Measurements from ENCODE around the gene DIS3L.
"Not testable (repeated sequence)": the region's sequence is repeated elsewhere in the genome, so short reads cannot be mapped to it uniquely, and the experiment has no call there.

Gene DIS3L

DNA sequence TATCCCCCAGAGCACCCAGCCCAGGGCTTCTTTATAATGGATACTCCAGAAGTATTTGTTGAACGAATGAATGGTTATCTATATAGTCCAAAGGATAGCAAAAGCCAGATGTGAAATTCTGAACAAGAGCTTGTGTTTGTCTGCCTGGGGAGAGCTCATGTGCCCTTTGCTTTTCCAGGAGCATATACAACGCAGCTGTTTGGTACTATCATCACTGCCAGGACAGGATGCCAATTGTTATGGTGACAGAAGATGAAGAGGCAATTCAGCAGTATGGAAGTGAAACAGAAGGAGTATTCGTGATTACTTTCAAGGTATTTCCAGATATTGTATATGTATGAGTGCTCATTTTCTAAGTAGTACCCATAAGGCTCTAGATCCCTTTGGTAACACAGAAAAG lies 15.2 kb downstream of the DIS3L start:
- H3K27me3 ChIP-seq (ENCODE audit: control insufficient read depth in 1 of 2, insufficient read depth in 2 of 2, low read length in 2 of 2) = no peaks in the 10 kb centered on the region
- no peaks in the 10 kb centered on the region for H3K9me3 ChIP-seq (ENCODE audit: control insufficient read depth in 1 of 2, low read length in 2 of 2)
- H3K9ac ChIP-seq (ENCODE audit: low read depth in 1 of 2, low read length in 2 of 2) = no peak overlapping the region
- no peaks in the 10 kb centered on the region for H3K4me1 ChIP-seq (ENCODE audit: control insufficient read depth in 1 of 2, insufficient read depth in 2 of 2, low read length in 2 of 2)
- no peak overlapping the region for H3K4me3 ChIP-seq (ENCODE audit: low read depth in 1 of 2, low read length in 2 of 2)
- no peak overlapping the region for H3K27ac ChIP-seq (ENCODE audit: low read depth, low read length)
- H3K36me3 ChIP-seq (ENCODE audit: control insufficient read depth in 1 of 2, insufficient read depth in 2 of 2, low read length in 2 of 2) = peaks cover 16 to 53% of the 10 kb centered on the region in 2 donors

DNA sequence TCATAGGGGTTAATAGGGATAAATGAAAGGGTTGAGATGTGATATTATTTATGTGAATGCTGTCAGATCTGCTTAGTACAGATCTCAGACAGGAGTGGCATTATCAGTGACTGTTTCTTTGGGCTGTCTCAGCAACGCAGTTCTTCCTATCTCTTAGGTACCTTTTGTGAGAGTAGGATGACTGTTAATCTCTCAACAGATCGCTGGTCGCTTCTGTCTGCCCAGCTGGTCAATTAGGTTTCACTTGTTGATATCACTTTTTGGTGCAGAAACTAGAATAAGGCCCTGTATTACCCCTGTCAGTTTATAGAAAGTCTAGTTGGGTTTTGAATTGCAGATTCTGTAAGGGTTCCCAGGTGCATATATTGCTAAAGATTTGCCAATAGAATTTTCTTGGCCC lies 16.5 kb downstream of the DIS3L start:
- no peak overlapping the region for H3K9ac ChIP-seq (ENCODE audit: low read depth in 1 of 2, low read length in 2 of 2)
- H3K36me3 ChIP-seq (ENCODE audit: control insufficient read depth in 1 of 2, insufficient read depth in 2 of 2, low read length in 2 of 2) = peaks cover 25 to 62% of the 10 kb centered on the region in 2 donors
- H3K4me1 ChIP-seq (ENCODE audit: control insufficient read depth in 1 of 2, insufficient read depth in 2 of 2, low read length in 2 of 2) = no peaks in the 10 kb centered on the region
- H3K9me3 ChIP-seq (ENCODE audit: control insufficient read depth in 1 of 2, low read length in 2 of 2) = no peaks in the 10 kb centered on the region
- H3K4me3 ChIP-seq (ENCODE audit: low read depth in 1 of 2, low read length in 2 of 2) = no peak overlapping the region
- no peaks in the 10 kb centered on the region for H3K27me3 ChIP-seq (ENCODE audit: control insufficient read depth in 1 of 2, insufficient read depth in 2 of 2, low read length in 2 of 2)
- H3K27ac ChIP-seq (ENCODE audit: low read depth, low read length) = no peak overlapping the region

DNA sequence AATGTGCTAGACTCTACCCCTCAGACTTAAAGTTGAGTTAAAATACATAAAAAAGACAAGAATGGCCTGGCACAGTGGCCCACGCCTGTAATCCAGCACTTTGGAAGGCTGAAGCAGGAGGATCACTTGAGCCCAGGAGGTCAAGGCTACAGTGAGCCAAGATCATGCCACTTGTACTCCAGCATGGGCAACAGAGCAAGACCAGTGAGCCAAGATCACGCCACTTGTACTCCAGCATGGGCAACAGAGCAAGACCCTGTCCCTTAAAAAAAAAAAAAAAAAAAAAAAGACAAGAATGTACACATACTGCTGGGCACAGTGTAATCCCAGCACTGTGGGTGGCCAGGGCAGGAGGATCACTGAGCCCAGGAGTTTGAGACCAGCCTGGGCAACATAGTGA lies 17.4 kb downstream of the DIS3L start:
- Histone ChIP-seq H3K9me3 (ENCODE audit: control insufficient read depth in 1 of 2, low read length in 2 of 2) (no peaks in the 10 kb centered on the region), H3K36me3 (ENCODE audit: control insufficient read depth in 1 of 2, insufficient read depth in 2 of 2, low read length in 2 of 2) (peaks cover 27 to 70% of the 10 kb centered on the region in 2 donors), H3K27me3 (ENCODE audit: control insufficient read depth in 1 of 2, insufficient read depth in 2 of 2, low read length in 2 of 2) (no peaks in the 10 kb centered on the region), H3K4me3 (ENCODE audit: low read depth in 1 of 2, low read length in 2 of 2) (no peak overlapping the region), H3K9ac (ENCODE audit: low read depth in 1 of 2, low read length in 2 of 2) (no peak overlapping the region), H3K4me1 (ENCODE audit: control insufficient read depth in 1 of 2, insufficient read depth in 2 of 2, low read length in 2 of 2) (no peaks in the 10 kb centered on the region), H3K27ac (ENCODE audit: low read depth, low read length) (no peak overlapping the region)

DNA sequence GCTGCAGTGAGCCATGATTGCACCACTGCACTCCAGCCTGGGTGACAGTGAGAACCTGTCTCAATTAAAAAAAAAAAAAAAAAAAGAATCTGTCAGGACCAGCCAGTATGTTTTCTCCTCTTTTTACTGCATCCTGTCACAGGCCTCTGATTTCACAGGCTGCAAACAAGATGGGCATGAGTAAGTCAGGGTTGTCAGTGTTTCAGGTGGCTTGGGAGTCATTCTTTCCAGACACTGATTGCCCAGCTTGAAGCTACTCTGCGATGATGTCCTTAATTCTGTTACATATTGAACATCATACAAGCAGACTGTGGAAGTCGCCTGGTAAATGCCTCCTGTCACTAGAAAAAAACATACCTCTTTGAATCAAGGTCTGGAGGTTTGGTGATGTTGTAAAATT lies 18.8 kb downstream of the DIS3L start:
- no peaks in the 10 kb centered on the region for H3K9me3 ChIP-seq (ENCODE audit: control insufficient read depth in 1 of 2, low read length in 2 of 2)
- no peaks in the 10 kb centered on the region for H3K4me1 ChIP-seq (ENCODE audit: control insufficient read depth in 1 of 2, insufficient read depth in 2 of 2, low read length in 2 of 2)
- no peak overlapping the region for H3K9ac ChIP-seq (ENCODE audit: low read depth in 1 of 2, low read length in 2 of 2)
- peaks cover 24 to 77% of the 10 kb centered on the region in 2 donors for H3K36me3 ChIP-seq (ENCODE audit: control insufficient read depth in 1 of 2, insufficient read depth in 2 of 2, low read length in 2 of 2)
- no peaks in the 10 kb centered on the region for H3K27me3 ChIP-seq (ENCODE audit: control insufficient read depth in 1 of 2, insufficient read depth in 2 of 2, low read length in 2 of 2)
- no peak overlapping the region for H3K4me3 ChIP-seq (ENCODE audit: low read depth in 1 of 2, low read length in 2 of 2)
- no peak overlapping the region for H3K27ac ChIP-seq (ENCODE audit: low read depth, low read length)

DNA sequence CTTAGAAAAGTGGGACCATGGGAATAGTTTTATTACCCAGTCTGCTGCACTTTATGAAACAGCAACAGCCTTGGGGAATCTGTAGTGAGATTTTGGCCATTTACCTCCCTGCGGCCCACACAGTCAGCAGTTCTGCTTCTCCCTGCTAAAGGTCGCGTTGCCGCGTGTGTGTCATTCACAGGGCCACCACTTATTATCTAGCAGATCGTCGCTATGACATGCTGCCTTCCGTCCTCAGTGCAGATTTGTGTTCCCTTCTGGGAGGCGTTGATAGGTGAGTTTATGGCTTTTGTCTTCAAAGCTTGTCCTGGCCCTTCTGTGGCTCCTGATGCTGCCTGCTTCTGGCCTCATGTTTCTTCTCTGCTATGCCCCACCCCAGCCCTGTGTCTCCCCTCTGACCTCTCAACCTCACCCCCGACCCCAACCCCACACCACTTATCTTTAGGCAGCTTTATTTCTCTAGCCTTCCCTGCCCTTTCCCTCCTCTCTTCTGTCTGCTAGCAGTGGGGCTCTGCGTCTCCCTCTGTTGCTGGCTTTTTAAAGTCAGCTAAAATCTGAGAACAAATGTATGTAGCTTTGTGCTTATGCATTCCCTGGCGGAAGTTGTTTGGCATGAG lies 30.1 kb downstream of the DIS3L start:
- Histone ChIP-seq H3K4me3 (ENCODE audit: low read depth in 1 of 2, low read length in 2 of 2) (no peak overlapping the region), H3K27ac (ENCODE audit: low read depth, low read length) (no peak overlapping the region), H3K9ac (ENCODE audit: low read depth in 1 of 2, low read length in 2 of 2) (no peak overlapping the region), H3K4me1 (ENCODE audit: control insufficient read depth in 1 of 2, insufficient read depth in 2 of 2, low read length in 2 of 2) (no peaks in the 10 kb centered on the region), H3K9me3 (ENCODE audit: control insufficient read depth in 1 of 2, low read length in 2 of 2) (no peaks in the 10 kb centered on the region), H3K36me3 (ENCODE audit: control insufficient read depth in 1 of 2, insufficient read depth in 2 of 2, low read length in 2 of 2) (peaks cover 35 to 77% of the 10 kb centered on the region in 2 donors), H3K27me3 (ENCODE audit: control insufficient read depth in 1 of 2, insufficient read depth in 2 of 2, low read length in 2 of 2) (no peaks in the 10 kb centered on the region)

GRCh38 chr15:66326051-66326450 lies 32.7 kb downstream of the DIS3L start:
- no peak overlapping the region for H3K9ac ChIP-seq (ENCODE audit: low read depth in 1 of 2, low read length in 2 of 2)
- H3K27me3 ChIP-seq (ENCODE audit: control insufficient read depth in 1 of 2, insufficient read depth in 2 of 2, low read length in 2 of 2) = no peaks in the 10 kb centered on the region
- no peaks in the 10 kb centered on the region for H3K9me3 ChIP-seq (ENCODE audit: control insufficient read depth in 1 of 2, low read length in 2 of 2)
- peaks cover 46 to 77% of the 10 kb centered on the region in 2 donors for H3K36me3 ChIP-seq (ENCODE audit: control insufficient read depth in 1 of 2, insufficient read depth in 2 of 2, low read length in 2 of 2)
- no peak overlapping the region for H3K27ac ChIP-seq (ENCODE audit: low read depth, low read length)
- no peaks in the 10 kb centered on the region for H3K4me1 ChIP-seq (ENCODE audit: control insufficient read depth in 1 of 2, insufficient read depth in 2 of 2, low read length in 2 of 2)
- no peak overlapping the region for H3K4me3 ChIP-seq (ENCODE audit: low read depth in 1 of 2, low read length in 2 of 2)

DNA sequence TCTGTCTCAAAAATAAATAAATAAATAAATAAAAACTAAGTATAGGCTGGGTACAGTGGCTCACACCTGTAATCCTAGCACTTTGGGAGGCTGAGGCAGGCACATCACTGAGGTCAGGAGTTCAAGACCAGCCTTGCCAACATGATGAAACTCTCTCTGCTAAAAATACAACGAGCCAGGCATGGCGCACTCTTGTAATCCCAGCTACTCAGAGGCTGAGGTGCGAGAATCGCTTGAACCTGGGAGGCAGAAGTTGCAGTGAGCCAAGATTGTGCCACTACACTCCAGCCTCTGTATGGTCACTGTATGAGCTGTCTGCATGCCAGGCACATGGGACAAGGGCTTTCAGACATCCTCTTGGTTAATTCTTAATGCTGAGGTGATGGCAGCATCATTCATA lies 34.4 kb downstream of the DIS3L start:
- H3K4me1 ChIP-seq (ENCODE audit: control insufficient read depth in 1 of 2, insufficient read depth in 2 of 2, low read length in 2 of 2) = no peaks in the 10 kb centered on the region
- peaks cover 39 to 76% of the 10 kb centered on the region in 2 donors for H3K36me3 ChIP-seq (ENCODE audit: control insufficient read depth in 1 of 2, insufficient read depth in 2 of 2, low read length in 2 of 2)
- no peak overlapping the region for H3K9ac ChIP-seq (ENCODE audit: low read depth in 1 of 2, low read length in 2 of 2)
- no peaks in the 10 kb centered on the region for H3K9me3 ChIP-seq (ENCODE audit: control insufficient read depth in 1 of 2, low read length in 2 of 2)
- no peaks in the 10 kb centered on the region for H3K27me3 ChIP-seq (ENCODE audit: control insufficient read depth in 1 of 2, insufficient read depth in 2 of 2, low read length in 2 of 2)
- H3K27ac ChIP-seq (ENCODE audit: low read depth, low read length) = no peak overlapping the region
- no peak overlapping the region for H3K4me3 ChIP-seq (ENCODE audit: low read depth in 1 of 2, low read length in 2 of 2)

DNA sequence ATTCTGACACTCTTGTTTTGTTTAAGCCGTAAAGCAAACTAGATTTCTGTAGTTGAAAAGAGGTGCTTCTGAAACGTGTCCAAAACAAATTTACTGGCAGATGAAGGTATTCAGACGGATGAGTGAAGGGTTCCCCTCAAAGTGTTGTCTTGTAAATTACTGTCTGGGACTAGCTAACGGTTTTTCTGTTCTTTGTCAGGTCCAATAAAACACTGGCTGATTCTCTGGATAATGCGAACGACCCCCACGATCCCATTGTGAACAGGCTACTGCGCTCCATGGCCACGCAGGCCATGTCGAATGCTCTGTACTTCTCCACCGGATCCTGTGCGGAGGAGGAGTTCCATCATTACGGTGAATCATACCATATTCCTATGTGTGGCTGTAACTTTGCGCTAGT lies 35.4 kb downstream of the DIS3L start:
- Histone ChIP-seq H3K27ac (ENCODE audit: low read depth, low read length) (no peak overlapping the region), H3K4me1 (ENCODE audit: control insufficient read depth in 1 of 2, insufficient read depth in 2 of 2, low read length in 2 of 2) (no peaks in the 10 kb centered on the region), H3K9me3 (ENCODE audit: control insufficient read depth in 1 of 2, low read length in 2 of 2) (no peaks in the 10 kb centered on the region), H3K9ac (ENCODE audit: low read depth in 1 of 2, low read length in 2 of 2) (no peak overlapping the region), H3K36me3 (ENCODE audit: control insufficient read depth in 1 of 2, insufficient read depth in 2 of 2, low read length in 2 of 2) (peaks cover 38 to 73% of the 10 kb centered on the region in 2 donors), H3K4me3 (ENCODE audit: low read depth in 1 of 2, low read length in 2 of 2) (no peak overlapping the region), H3K27me3 (ENCODE audit: control insufficient read depth in 1 of 2, insufficient read depth in 2 of 2, low read length in 2 of 2) (no peaks in the 10 kb centered on the region)

- H3K4me3 ChIP-seq (ENCODE audit: low read depth in 1 of 2, low read length in 2 of 2); H3K27me3 ChIP-seq (ENCODE audit: control insufficient read depth in 1 of 2, insufficient read depth in 2 of 2, low read length in 2 of 2); H3K9ac ChIP-seq (ENCODE audit: low read depth in 1 of 2, low read length in 2 of 2); H3K27ac ChIP-seq (ENCODE audit: low read depth, low read length); H3K36me3 ChIP-seq (ENCODE audit: control insufficient read depth in 1 of 2, insufficient read depth in 2 of 2, low read length in 2 of 2); H3K9me3 ChIP-seq (ENCODE audit: control insufficient read depth in 1 of 2, low read length in 2 of 2); H3K4me1 ChIP-seq (ENCODE audit: control insufficient read depth in 1 of 2, insufficient read depth in 2 of 2, low read length in 2 of 2): not testable (repeated sequence)
Observed at GRCh38 chr15:66348530-66348929, 55.2 kb downstream of the DIS3L start.

DNA sequence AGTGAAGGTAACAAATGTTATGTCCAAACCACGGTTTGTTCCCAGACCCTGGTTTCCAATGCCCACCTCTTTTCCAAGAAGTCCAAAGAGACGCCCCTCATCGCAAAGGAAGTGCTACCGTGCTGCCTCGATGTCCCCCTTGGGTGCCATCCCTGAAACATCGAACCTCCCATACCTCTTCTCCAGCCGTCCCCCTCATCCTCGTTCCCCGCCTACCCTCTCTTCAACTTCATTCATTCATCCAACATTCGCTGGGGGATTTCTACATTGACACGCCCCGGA lies 62.6 kb downstream of the DIS3L start:
- Histone ChIP-seq H3K4me3 (ENCODE audit: low read depth in 1 of 2, low read length in 2 of 2) (peak overlapping the region; percentile 74 to 95), H3K4me1 (ENCODE audit: control insufficient read depth in 1 of 2, insufficient read depth in 2 of 2, low read length in 2 of 2) (peaks cover 0 to 8% of the 10 kb centered on the region in 2 donors), H3K27ac (ENCODE audit: low read depth, low read length) (no peak overlapping the region)

More for the DNA sequence above, 62.6 kb downstream of the DIS3L start:
- Histone ChIP-seq H3K9ac (ENCODE audit: low read depth in 1 of 2, low read length in 2 of 2) (peak overlapping the region; percentile 60 to 93), H3K9me3 (ENCODE audit: control insufficient read depth in 1 of 2, low read length in 2 of 2) (no peaks in the 10 kb centered on the region), H3K27me3 (ENCODE audit: control insufficient read depth in 1 of 2, insufficient read depth in 2 of 2, low read length in 2 of 2) (no peaks in the 10 kb centered on the region), H3K36me3 (ENCODE audit: control insufficient read depth in 1 of 2, insufficient read depth in 2 of 2, low read length in 2 of 2) (no peaks in the 10 kb centered on the region)

All from duodenal mucosa (tissue), 2 donors.